ENCODE measurements around the gene DERL2. TPM values are rescaled to one million over a fixed set of nuclear protein-coding genes. Genes with fewer than 3 reads are reported as not detected.

The DERL2 gene
- total and polyA plus RNA-seq, 2 donors (not counting 1 experiment from before 2014, with no cell fraction given), result 34.8 to 74.2 TPM

DNA sequence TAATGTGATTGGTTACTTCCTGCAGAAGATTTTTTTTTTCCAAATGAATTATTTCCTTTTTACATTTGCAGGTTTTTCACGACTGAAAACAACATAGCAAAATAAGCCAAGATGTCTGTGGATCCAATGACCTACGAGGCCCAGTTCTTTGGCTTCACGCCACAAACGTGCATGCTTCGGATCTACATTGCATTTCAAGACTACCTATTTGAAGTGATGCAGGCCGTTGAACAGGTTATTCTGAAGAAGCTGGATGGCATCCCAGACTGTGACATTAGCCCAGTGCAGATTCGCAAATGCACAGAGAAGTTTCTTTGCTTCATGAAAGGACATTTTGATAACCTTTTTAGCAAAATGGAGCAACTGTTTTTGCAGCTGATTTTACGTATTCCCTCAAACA lies 2.8 kb upstream of the DERL2 start:
- Histone ChIP-seq H3K9ac (ENCODE audit: low read length) (no peak overlapping the region), H3K4me1 (ENCODE audit: control insufficient read depth in 2 of 2, insufficient read depth in 2 of 2, low read length in 2 of 2) (peaks cover 17 to 26% of the 10 kb centered on the region in 2 donors), H2AFZ (ENCODE audit: insufficient read depth, low read depth, low read length, poor library complexity, severe bottlenecking) (no peak overlapping the region), H3K4me3 (ENCODE audit: control extremely low read depth in 1 of 5, extremely low read depth in 1 of 5, insufficient read depth in 1 of 5, low read depth in 2 of 5, low read length in 4 of 5) (no peak overlapping the region), H3K9me3 (ENCODE audit: control extremely low read depth in 1 of 3, control insufficient read depth in 2 of 3, insufficient read depth in 1 of 3, low read length in 2 of 3) (peaks cover 0 to 4% (median 2%) of the 10 kb centered on the region in 3 donors), H3K36me3 (replicated peaks in 1 of 2; ENCODE audit: control extremely low read depth in 1 of 2, control insufficient read depth in 1 of 2, extremely low read depth in 1 of 2, insufficient read depth in 2 of 2, low read length in 1 of 2) (peaks cover 9 to 38% of the 10 kb centered on the region in 2 experiments), H3K27ac (ENCODE audit: low read length in 2 of 2) (no peak overlapping the region), H3K27me3 (replicated peaks in 1 of 4; ENCODE audit: control extremely low read depth in 1 of 4, control insufficient read depth in 3 of 4, insufficient read depth in 4 of 4, low read length in 3 of 4) (no peaks in the 10 kb centered on the region), H3K79me2 (ENCODE audit: control insufficient read depth, insufficient read depth, low read length) (peaks cover 35% of the 10 kb centered on the region), H4K20me1 (ENCODE audit: control insufficient read depth, insufficient read depth, low read length, poor library complexity, severe bottlenecking) (no peaks in the 10 kb centered on the region), H3K4me2 (replicated peaks; ENCODE audit: low read depth, low read length, poor library complexity, severe bottlenecking) (no peak overlapping the region)
- Mint-ChIP-seq H3K27me3 (no peaks in the 10 kb centered on the region), H3K27ac (no peak overlapping the region), H3K4me1 (peaks cover 38% of the 10 kb centered on the region), H3K9me3 (ENCODE audit: insufficient read depth) (no peaks in the 10 kb centered on the region), H3K4me3 (no peak overlapping the region)
- CTCF ChIA-PET, result no interaction called here
- intact Hi-C loops (cut with micrococcal nuclease), result loop anchor here (5.0 to 10.0 kb wide), 2 partner anchors 1166 to 1949 kb away; partner anchors contain the start of genes C17orf100, FGF11, MED31 and TMEM102
- DNase-seq (no peak), ATAC-seq (ENCODE audit: low read depth) (no peak)
- TF ChIP-seq, protein P1, sequence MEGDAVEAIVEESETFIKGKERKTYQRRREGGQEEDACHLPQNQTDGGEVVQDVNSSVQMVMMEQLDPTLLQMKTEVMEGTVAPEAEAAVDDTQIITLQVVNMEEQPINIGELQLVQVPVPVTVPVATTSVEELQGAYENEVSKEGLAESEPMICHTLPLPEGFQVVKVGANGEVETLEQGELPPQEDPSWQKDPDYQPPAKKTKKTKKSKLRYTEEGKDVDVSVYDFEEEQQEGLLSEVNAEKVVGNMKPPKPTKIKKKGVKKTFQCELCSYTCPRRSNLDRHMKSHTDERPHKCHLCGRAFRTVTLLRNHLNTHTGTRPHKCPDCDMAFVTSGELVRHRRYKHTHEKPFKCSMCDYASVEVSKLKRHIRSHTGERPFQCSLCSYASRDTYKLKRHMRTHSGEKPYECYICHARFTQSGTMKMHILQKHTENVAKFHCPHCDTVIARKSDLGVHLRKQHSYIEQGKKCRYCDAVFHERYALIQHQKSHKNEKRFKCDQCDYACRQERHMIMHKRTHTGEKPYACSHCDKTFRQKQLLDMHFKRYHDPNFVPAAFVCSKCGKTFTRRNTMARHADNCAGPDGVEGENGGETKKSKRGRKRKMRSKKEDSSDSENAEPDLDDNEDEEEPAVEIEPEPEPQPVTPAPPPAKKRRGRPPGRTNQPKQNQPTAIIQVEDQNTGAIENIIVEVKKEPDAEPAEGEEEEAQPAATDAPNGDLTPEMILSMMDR (IDR thresholded peaks at IDR 0.05), result no peak
- TF ChIP-seq EZH2 (IDR thresholded peaks at IDR 0.05; ENCODE audit: borderline replicate concordance, insufficient read depth, low read depth, low read length, poor library complexity, severe bottlenecking), result no peak
- 91% methylated on average over 6 of the region's 8 CpGs for WGBS (ENCODE audit: insufficient coverage)
- POLR2A ChIA-PET, result no interaction called here

Data from B cell (primary cell).